Measurements from ENCODE around the gene TMEM218.

Gene TMEM218

DNA sequence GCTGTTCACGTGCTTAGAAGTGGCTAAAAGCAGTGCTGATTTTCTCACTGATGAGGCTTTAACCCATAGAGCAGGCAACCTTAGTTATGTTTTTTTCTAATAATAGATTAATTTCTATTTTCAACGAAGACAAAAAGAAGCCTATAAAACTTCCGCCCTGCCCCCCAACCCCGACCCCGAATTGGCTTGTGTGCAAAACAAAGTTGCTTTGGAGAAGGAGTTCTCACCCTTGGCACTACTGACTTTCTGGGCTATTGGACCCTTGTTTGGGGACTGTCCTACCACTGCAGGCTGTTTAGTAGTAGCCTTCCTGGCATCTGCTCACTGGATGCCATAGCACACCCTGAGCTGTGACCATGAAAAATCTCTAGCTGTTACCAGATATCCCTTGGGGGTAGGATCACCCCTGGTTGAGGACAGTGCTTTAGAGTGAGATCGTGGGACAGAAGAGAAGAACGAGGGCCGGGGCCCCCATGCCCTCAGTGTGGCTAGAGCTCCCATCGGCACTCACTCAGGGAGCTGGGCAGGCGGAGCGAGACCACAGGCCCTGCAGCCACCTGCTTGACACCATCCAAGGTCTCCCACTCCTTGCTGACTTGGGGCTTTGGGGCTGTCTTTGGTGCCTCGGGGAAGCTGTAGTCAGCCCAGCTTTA is 31.4 kb downstream of the TMEM218 start:
- TF ChIP-seq ZNF274 (IDR thresholded peaks at IDR 0.05; ENCODE audit: low read depth, low read length) (no peak), SUZ12 (IDR thresholded peaks at IDR 0.05; ENCODE audit: extremely low read depth, insufficient read depth, insufficient read length) (no peak), YY1 (IDR thresholded peaks at IDR 0.05; ENCODE audit: insufficient read depth, insufficient read length) (no peak)
- Histone ChIP-seq H3K4me1 (ENCODE audit: insufficient read depth, insufficient read length) (peaks cover 12% of the 10 kb centered on the region), H3K4me3 (ENCODE audit: insufficient read length, low read depth) (no peak overlapping the region), H3K9ac (ENCODE audit: insufficient read length, low read depth) (no peak overlapping the region), H3K36me3 (ENCODE audit: insufficient read depth, insufficient read length, low read length) (no peaks in the 10 kb centered on the region), H3K9me3 (ENCODE audit: insufficient read depth, low read length) (no peaks in the 10 kb centered on the region), H3K27me3 (ENCODE audit: insufficient read depth, insufficient read length) (no peaks in the 10 kb centered on the region)
- DNase-seq (ENCODE audit: low read depth, low spot score): no peak

DNA sequence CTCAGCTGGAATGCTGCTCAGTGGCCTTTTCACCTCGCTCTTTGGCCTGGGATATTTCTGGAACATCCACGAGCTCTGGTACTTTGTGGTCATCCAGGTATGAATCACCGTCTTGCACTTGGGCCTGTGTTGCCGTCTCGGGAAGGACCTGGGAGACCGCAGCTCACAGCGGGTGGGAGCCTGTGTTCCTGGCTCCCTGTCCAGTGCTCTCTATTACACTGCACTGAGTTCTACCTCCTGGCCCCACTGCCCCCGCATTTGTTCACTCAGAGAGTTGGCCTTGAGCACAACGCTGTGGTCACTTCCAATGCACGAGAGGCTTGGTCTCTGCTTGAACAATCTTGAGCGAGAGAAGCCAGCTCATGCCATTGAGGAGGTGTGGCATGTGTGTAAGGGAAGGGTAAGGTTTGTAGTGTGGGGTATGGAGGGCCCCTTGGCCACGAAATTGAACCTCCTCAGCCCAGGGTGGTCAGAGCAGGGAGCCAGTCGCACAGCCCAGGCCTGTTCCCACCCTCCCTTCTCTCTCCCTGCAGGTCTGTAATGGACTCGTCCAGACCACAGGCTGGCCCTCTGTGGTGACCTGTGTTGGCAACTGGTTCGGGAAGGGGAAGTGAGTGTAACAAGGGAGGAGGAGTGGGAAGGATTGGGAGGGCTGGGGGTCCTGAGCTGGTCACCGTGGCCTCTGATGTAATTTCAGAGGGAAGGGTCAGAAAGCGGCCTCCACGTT is 32.1 kb downstream of the TMEM218 start:
- no peak for TF ChIP-seq SUZ12 (IDR thresholded peaks at IDR 0.05; ENCODE audit: extremely low read depth, insufficient read depth, insufficient read length)
- H3K4me1 ChIP-seq (ENCODE audit: insufficient read depth, insufficient read length): peaks cover 12% of the 10 kb centered on the region
- H3K9ac ChIP-seq (ENCODE audit: insufficient read length, low read depth): no peak overlapping the region
- H3K4me3 ChIP-seq (ENCODE audit: insufficient read length, low read depth): no peak overlapping the region
- no peak for DNase-seq (ENCODE audit: low read depth, low spot score)
- H3K9me3 ChIP-seq (ENCODE audit: insufficient read depth, low read length): no peaks in the 10 kb centered on the region
- H3K27me3 ChIP-seq (ENCODE audit: insufficient read depth, insufficient read length): no peaks in the 10 kb centered on the region
- no peaks in the 10 kb centered on the region for H3K36me3 ChIP-seq (ENCODE audit: insufficient read depth, insufficient read length, low read length)

- no peaks in the 10 kb centered on the region for H3K9me3 ChIP-seq (ENCODE audit: insufficient read depth, low read length)
- no peak overlapping the region for H3K4me3 ChIP-seq (ENCODE audit: insufficient read length, low read depth)
- peaks cover 12% of the 10 kb centered on the region for H3K4me1 ChIP-seq (ENCODE audit: insufficient read depth, insufficient read length)
- no peak for DNase-seq (ENCODE audit: low read depth, low spot score)
- no peak for TF ChIP-seq ZNF274 (IDR thresholded peaks at IDR 0.05; ENCODE audit: low read depth, low read length)
- no peak for TF ChIP-seq YY1 (IDR thresholded peaks at IDR 0.05; ENCODE audit: insufficient read depth, insufficient read length)
- no peak for TF ChIP-seq SUZ12 (IDR thresholded peaks at IDR 0.05; ENCODE audit: extremely low read depth, insufficient read depth, insufficient read length)
- no peak overlapping the region for H3K9ac ChIP-seq (ENCODE audit: insufficient read length, low read depth)
- H3K27me3 ChIP-seq (ENCODE audit: insufficient read depth, insufficient read length): no peaks in the 10 kb centered on the region
- no peaks in the 10 kb centered on the region for H3K36me3 ChIP-seq (ENCODE audit: insufficient read depth, insufficient read length, low read length)
Measured at GRCh38 chr11:125078516-125079140, 32.8 kb downstream of the TMEM218 start.

GRCh38 chr11:125078016-125078415 is 33.4 kb downstream of the TMEM218 start:
- Histone ChIP-seq H3K9me3 (ENCODE audit: insufficient read depth, low read length) (no peaks in the 10 kb centered on the region), H3K36me3 (ENCODE audit: insufficient read depth, insufficient read length, low read length) (no peaks in the 10 kb centered on the region), H3K4me3 (ENCODE audit: insufficient read length, low read depth) (no peak overlapping the region), H3K27me3 (ENCODE audit: insufficient read depth, insufficient read length) (no peaks in the 10 kb centered on the region), H3K4me1 (ENCODE audit: insufficient read depth, insufficient read length) (peaks cover 8% of the 10 kb centered on the region), H3K9ac (ENCODE audit: insufficient read length, low read depth) (no peak overlapping the region)
- no peak for DNase-seq (ENCODE audit: low read depth, low spot score)
- TF ChIP-seq YY1 (IDR thresholded peaks at IDR 0.05; ENCODE audit: insufficient read depth, insufficient read length) (no peak), ZNF274 (IDR thresholded peaks at IDR 0.05; ENCODE audit: low read depth, low read length) (no peak), SUZ12 (IDR thresholded peaks at IDR 0.05; ENCODE audit: extremely low read depth, insufficient read depth, insufficient read length) (no peak)

DNA sequence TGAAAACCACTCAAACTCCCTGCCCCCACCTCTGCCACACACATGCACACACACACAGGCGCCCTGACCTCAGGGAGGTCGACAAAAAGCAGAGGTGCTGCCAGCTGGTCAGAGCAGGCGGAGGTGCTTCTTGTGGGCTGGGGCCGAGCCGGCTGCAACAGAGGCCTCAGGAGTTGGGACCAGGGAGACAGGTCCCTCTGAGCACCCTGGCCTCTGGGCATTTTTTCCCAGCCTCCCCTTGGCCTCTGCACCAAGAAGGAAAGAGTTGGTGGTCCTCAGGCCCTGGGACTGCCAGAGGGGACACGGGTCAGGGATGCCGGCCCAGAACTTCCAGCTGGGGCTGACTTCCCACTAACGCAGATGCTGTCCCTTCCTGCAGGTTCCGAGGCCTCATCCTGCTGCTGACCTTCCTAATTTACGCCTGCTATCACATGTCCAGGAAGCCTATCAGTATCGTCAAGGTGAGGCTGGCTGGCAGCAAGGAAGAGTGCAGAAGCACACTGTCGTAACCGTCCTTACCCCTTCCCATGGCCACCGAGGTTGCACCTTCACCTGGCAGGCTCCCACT is 35.0 kb downstream of the TMEM218 start:
- Histone ChIP-seq H3K9me3 (ENCODE audit: insufficient read depth, low read length) (no peaks in the 10 kb centered on the region), H3K36me3 (ENCODE audit: insufficient read depth, insufficient read length, low read length) (no peaks in the 10 kb centered on the region), H3K9ac (ENCODE audit: insufficient read length, low read depth) (no peak overlapping the region), H3K4me3 (ENCODE audit: insufficient read length, low read depth) (no peak overlapping the region), H3K27me3 (ENCODE audit: insufficient read depth, insufficient read length) (peaks cover 5% of the 10 kb centered on the region), H3K4me1 (ENCODE audit: insufficient read depth, insufficient read length) (peaks cover 6% of the 10 kb centered on the region)
- TF ChIP-seq ZNF274 (IDR thresholded peaks at IDR 0.05; ENCODE audit: low read depth, low read length) (no peak), SUZ12 (IDR thresholded peaks at IDR 0.05; ENCODE audit: extremely low read depth, insufficient read depth, insufficient read length) (no peak), YY1 (IDR thresholded peaks at IDR 0.05; ENCODE audit: insufficient read depth, insufficient read length) (no peak)
- no peak for DNase-seq (ENCODE audit: low read depth, low spot score)

DNA sequence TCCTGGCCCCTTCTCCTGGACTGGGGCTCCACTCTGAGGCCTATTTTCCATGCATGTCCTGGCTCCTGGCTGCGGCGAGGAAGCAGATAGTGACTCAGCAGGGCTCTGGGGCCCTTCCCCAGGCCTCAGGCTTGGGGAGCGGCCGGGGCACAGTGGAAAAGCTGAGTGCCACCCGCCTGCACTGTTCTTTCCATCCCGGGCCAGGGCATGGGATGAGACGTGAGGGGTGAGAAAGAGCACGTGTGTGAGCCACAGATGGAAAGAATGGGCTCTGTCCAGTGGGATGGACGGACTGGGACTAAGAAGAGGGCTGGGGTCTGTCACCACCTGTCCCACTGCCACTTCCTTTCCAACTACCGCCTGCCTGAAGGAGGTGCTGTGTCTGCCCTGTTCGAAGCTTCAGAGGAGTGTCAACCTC is 35.5 kb downstream of the TMEM218 start:
- peaks cover 5% of the 10 kb centered on the region for H3K27me3 ChIP-seq (ENCODE audit: insufficient read depth, insufficient read length)
- no peak for DNase-seq (ENCODE audit: low read depth, low spot score)
- peaks cover 8% of the 10 kb centered on the region for H3K4me1 ChIP-seq (ENCODE audit: insufficient read depth, insufficient read length)

GRCh38 chr11:125075242-125075625 is 36.2 kb downstream of the TMEM218 start:
- Histone ChIP-seq H3K36me3 (ENCODE audit: insufficient read depth, insufficient read length, low read length) (no peaks in the 10 kb centered on the region), H3K4me1 (ENCODE audit: insufficient read depth, insufficient read length) (peaks cover 11% of the 10 kb centered on the region), H3K27me3 (ENCODE audit: insufficient read depth, insufficient read length) (peaks cover 5% of the 10 kb centered on the region), H3K4me3 (ENCODE audit: insufficient read length, low read depth) (no peak overlapping the region), H3K9ac (ENCODE audit: insufficient read length, low read depth) (no peak overlapping the region), H3K9me3 (ENCODE audit: insufficient read depth, low read length) (no peaks in the 10 kb centered on the region)
- no peak for TF ChIP-seq ZNF274 (IDR thresholded peaks at IDR 0.05; ENCODE audit: low read depth, low read length)
- TF ChIP-seq SUZ12 (IDR thresholded peaks at IDR 0.05; ENCODE audit: extremely low read depth, insufficient read depth, insufficient read length): no peak
- no peak for TF ChIP-seq YY1 (IDR thresholded peaks at IDR 0.05; ENCODE audit: insufficient read depth, insufficient read length)
- DNase-seq (ENCODE audit: low read depth, low spot score): no peak

More for the DNA sequence above, 35.5 kb downstream of the TMEM218 start:
- Histone ChIP-seq H3K4me3 (ENCODE audit: insufficient read length, low read depth) (no peak overlapping the region), H3K9ac (ENCODE audit: insufficient read length, low read depth) (no peak overlapping the region), H3K36me3 (ENCODE audit: insufficient read depth, insufficient read length, low read length) (no peaks in the 10 kb centered on the region), H3K9me3 (ENCODE audit: insufficient read depth, low read length) (no peaks in the 10 kb centered on the region)
- no peak for TF ChIP-seq YY1 (IDR thresholded peaks at IDR 0.05; ENCODE audit: insufficient read depth, insufficient read length)
- TF ChIP-seq ZNF274 (IDR thresholded peaks at IDR 0.05; ENCODE audit: low read depth, low read length): no peak
- TF ChIP-seq SUZ12 (IDR thresholded peaks at IDR 0.05; ENCODE audit: extremely low read depth, insufficient read depth, insufficient read length): no peak

Measured in NT2/D1 (cell line).